ACC112 (cell line): ENCODE data around the gene HSCB.

ENCODE experiments used
- H2AFZ ChIP-seq: fragments of 200-600 bp; sonication (generic); one replicate; pipeline ENCODE4 v1.6.0; 2017; ENCODE audit warnings: antibody characterized with exemption, low read length; ENCODE audit not compliant: unreplicated experiment
- H3K27ac ChIP-seq: fragments of 200-600 bp; sonication (generic); 2 replicates; pipeline ENCODE4 v1.5.1; 2014; ENCODE audit warnings: low read depth, mild to moderate bottlenecking, antibody characterized with exemption, low read length, moderate library complexity
- H3K27me3 ChIP-seq: fragments of 200-600 bp; sonication (generic); 2 replicates; pipeline ENCODE4 v1.6.1; 2014; ENCODE audit warnings: mild to moderate bottlenecking, antibody characterized with exemption, low read length, moderate library complexity, mixed read lengths; ENCODE audit not compliant: insufficient read depth
- H3K36me3 ChIP-seq: fragments of 200-600 bp; sonication (generic); 2 replicates; pipeline ENCODE4 v1.6.1; 2016; ENCODE audit warnings: mild to moderate bottlenecking, antibody characterized with exemption, low read length, moderate library complexity, mixed read lengths; ENCODE audit not compliant: insufficient read depth
- H3K4me1 ChIP-seq: fragments of 200-600 bp; sonication (generic); one replicate; pipeline ENCODE4 v1.6.1; 2016; ENCODE audit warnings: low read length, mixed read lengths; ENCODE audit not compliant: insufficient read depth, unreplicated experiment, control insufficient read depth
- H3K4me3 ChIP-seq: fragments of 200-600 bp; sonication (generic); 2 replicates; pipeline ENCODE4 v1.5.1; 2014; ENCODE audit warnings: mild to moderate bottlenecking, low read depth, low read length
- H3K79me2 ChIP-seq: fragments of 200-600 bp; sonication (generic); one replicate; pipeline ENCODE4 v1.6.0; 2016; ENCODE audit warnings: low read length; ENCODE audit not compliant: control insufficient read depth, unreplicated experiment, insufficient read depth

HSCB gene

DNA sequence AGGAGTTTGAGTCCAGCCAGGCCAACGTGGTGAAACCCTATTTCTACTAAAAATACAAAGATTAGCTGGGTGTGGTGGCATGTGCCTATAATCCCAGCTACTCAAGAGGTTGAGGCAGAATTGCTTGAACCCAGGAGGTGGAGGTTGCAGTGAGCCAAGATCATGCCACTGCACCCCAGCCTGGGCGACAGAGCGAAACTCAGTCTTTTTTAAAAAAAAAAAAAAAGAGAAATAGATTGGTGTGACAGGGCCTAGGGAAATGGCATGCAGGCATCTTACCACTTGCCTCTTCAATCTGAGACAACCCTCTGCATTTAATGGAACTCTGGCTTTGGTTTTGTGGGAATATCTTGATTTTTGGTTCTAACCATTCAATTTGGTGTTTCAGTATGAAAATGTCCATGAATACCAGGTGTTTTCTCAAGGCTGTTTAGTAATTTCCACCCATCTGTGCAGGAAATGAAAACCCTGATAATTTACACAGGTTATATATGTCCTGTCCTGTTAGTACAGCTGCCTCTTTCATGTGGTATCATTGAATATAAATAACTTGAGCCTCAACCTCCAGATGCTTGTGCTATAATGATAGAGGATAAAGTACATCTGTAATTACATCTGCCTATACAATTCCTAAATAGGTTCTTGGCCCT, 50.1 kb downstream of the HSCB start:
- no peak overlapping the region for H3K27ac ChIP-seq
- H3K36me3 ChIP-seq: peaks cover 31% of the 10 kb centered on the region
- H3K4me1 ChIP-seq: peaks cover 6% of the 10 kb centered on the region
- H3K27me3 ChIP-seq: no peaks in the 10 kb centered on the region
- H3K4me3 ChIP-seq: no peak overlapping the region
- no peak overlapping the region for H2AFZ ChIP-seq
- H3K79me2 ChIP-seq: peaks cover 16% of the 10 kb centered on the region

DNA sequence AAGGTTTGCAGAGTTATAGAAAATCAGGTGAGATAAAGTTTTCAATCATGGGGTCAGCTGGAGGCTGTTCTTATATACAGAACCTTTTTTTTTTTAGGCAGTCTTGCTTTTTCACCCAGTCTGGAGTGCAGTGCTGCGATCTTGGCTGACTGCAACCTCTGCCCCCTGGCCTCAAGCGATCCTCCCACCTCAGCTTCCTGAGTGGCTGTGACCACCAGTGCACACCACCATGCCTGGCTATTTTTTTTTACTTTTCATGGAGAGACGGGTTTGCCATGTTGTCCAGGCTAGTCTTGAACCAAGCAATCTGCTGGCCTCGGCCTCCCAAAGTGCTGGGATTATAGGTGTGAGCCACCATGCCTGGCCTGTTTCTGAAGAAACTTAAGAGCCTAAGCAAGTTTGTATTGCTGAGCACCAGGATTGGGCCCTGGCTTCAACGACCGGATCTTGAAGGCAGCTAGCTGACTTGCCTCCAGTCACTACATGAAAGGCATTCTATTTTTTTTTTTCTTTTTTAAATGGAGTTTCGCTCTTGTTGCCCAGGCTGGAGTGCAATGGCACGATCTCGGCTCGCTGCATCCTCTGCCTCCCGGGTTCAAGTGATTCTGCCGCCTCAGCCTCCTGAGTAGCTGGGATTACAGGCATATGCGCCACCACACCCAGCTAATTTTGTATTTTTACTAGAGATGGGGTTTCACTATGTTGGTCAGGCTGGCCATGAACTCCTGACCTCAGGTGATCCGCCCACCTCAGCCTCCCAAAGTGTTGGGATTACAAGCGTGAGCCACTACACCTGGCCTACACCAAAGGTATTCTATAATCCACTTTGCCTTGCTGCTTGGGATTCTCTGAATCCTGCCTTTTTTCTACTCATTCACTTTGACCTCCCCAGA, 50.9 kb downstream of the HSCB start:
- Histone ChIP-seq H3K79me2 (peaks cover 22% of the 10 kb centered on the region), H3K27ac (no peak overlapping the region), H2AFZ (no peak overlapping the region), H3K4me1 (peaks cover 8% of the 10 kb centered on the region), H3K4me3 (no peak overlapping the region), H3K36me3 (peaks cover 31% of the 10 kb centered on the region), H3K27me3 (no peaks in the 10 kb centered on the region)

DNA sequence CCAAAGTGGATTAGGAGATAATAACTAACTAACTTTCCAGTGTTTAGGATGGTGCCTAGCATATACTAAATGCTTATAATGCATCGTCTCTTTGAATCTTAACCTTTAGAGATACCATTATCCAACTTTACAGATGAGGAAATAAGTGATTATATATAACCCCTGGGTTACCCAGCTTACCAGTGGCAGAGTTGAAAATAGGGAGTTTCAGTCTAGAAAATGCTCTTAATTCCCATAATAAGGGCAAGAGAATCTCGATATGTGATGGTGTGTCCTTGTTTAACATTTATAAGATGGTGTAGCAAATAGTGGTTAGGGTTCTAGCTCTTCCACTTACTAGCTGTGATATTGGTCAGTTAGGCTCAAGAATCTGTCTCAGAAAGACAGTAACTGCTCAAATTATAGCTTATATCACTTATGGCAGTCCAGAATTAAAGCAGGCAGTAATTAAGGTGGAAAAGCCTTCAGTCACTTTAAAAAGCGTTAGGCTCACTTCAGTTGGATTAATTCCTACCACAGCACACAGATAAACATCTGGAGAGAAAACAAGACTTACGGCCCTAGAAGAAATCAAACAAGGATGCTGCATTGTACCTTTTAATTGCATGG, 52.2 kb downstream of the HSCB start:
- H3K36me3 ChIP-seq: peaks cover 35% of the 10 kb centered on the region
- H3K79me2 ChIP-seq: peaks cover 31% of the 10 kb centered on the region
- no peaks in the 10 kb centered on the region for H3K27me3 ChIP-seq
- peaks cover 8% of the 10 kb centered on the region for H3K4me1 ChIP-seq
- no peak overlapping the region for H3K4me3 ChIP-seq
- no peak overlapping the region for H2AFZ ChIP-seq
- no peak overlapping the region; the same call in 1 of the 2 replicates for H3K27ac ChIP-seq

DNA sequence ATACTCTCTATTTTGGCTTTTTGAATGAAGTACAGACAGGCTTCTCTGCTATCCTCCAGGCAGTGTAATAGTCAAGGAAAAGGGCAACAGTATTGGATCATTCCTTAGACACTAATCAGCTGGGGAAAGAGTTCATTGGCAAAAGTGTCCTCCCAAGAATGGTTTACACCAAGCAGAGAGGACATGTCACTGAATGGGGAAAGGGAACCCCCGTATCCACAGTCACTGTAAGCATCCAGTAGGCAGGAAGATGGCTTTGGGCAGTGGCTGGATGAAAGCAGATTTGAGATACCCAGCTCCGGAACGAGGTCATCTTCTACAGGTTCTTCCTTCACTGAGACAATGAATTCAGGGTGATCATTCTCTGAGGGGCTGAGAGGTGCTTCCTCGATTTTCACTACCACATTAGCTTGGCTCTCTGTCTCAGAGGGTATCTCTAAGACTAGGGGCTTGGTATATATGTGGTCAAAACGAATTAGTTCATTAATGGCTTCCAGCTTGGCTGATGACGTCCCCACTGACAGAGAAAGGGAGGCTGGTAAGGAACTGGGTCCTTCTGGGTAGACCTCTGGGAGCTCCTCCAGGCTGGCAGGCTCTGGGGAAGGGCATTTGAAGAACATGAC, 53.3 kb downstream of the HSCB start:
- Histone ChIP-seq H3K36me3 (peaks cover 35% of the 10 kb centered on the region), H2AFZ (no peak overlapping the region), H3K4me1 (peaks cover 8% of the 10 kb centered on the region), H3K27ac (peak overlapping the region; percentile 26; the same call in 1 of the 2 replicates), H3K4me3 (no peak overlapping the region), H3K79me2 (peaks cover 42% of the 10 kb centered on the region), H3K27me3 (no peaks in the 10 kb centered on the region)

DNA sequence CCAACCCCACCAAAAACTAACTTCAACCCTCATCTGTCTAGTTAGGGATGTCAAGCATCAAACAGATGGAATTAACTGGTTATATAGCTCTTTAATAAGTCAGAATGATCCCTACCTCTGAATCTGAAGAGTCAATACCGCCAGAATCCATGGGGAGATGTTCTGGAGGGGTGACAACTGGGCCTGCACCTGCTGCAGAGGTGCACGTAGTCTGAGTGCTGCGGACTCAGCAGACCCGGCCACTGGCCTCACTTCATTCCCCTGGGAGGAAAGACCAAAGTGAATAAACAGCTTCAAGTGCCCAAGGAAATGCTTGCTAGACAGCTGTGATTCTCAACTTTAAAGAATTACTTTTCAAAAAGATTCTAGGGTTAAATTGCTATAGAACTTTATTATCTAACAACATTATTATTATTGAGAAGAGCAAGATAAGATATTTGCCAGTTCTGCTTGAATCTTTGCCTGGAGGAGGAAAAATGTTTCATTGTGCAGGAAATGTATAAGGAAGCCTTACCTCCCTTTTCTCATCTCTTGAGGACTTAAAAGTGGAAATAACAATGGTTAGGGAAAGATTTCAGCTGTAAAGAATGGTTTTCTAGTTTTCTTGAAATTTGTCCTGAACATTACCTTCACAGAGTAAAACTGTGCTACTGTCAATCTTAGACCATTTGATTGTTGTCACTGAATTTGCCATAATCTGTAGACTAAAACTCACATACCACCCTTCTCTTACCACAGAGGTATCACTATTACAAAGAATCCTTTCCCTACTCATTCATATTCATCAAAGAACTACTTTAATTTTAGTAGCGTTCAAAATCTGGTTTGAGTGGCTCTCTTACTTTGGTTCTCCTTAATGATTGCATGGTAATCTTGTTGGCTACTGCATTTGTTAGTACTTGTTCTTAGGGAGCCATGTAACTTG, 54.4 kb downstream of the HSCB start:
- H3K36me3 ChIP-seq: peaks cover 35% of the 10 kb centered on the region
- H3K79me2 ChIP-seq: peaks cover 49% of the 10 kb centered on the region
- peaks cover 8% of the 10 kb centered on the region for H3K4me1 ChIP-seq
- H3K27me3 ChIP-seq: no peaks in the 10 kb centered on the region
- no peak overlapping the region for H2AFZ ChIP-seq
- H3K4me3 ChIP-seq: no peak overlapping the region
- 0 out of 2 replicates have a peak overlapping the region, but pooled peaks have one; percentile 6 for H3K27ac ChIP-seq

DNA sequence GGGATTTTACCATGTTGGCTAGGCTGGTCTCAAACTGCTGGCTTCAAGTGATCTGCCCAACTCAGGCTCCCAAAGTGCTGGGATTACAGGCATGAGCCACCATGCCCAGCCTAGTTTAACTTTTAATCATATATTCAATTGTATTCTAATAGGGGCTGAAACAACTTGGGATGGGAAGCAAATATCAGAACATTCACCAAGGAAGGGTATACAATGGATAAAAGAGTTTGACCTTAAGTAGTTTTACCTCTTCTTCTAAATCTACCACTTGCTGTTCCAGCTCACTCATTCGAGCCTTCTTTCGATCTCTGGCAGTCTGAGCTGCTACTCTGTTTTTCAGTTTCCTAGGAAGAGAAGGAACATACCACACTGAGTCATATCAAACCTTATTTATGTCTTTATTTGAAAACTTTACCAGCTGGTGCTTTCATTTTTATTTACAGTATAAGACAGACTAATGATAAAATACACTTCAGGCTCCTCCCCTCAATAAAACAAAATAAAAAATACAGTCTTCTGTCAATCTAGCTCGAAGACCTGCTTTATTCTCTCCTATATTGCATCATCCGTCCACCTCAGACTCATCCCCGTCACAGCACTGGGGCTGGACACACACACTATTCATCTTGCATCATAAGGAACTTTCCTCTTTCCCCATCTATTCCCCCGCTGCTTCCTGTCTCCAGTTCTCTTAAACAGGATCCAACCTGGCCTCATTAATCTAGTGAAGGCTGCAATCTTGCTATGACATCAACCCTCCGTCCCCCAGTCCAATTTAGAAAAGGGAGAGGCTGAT, 57.2 kb downstream of the HSCB start:
- H3K27ac ChIP-seq: peak overlapping the region; percentile 95
- H3K4me1 ChIP-seq: peaks cover 18% of the 10 kb centered on the region
- H2AFZ ChIP-seq: no peak overlapping the region
- peak overlapping the region; percentile 78 for H3K4me3 ChIP-seq
- H3K79me2 ChIP-seq: peaks cover 57% of the 10 kb centered on the region
- H3K36me3 ChIP-seq: peaks cover 33% of the 10 kb centered on the region
- H3K27me3 ChIP-seq: no peaks in the 10 kb centered on the region

DNA sequence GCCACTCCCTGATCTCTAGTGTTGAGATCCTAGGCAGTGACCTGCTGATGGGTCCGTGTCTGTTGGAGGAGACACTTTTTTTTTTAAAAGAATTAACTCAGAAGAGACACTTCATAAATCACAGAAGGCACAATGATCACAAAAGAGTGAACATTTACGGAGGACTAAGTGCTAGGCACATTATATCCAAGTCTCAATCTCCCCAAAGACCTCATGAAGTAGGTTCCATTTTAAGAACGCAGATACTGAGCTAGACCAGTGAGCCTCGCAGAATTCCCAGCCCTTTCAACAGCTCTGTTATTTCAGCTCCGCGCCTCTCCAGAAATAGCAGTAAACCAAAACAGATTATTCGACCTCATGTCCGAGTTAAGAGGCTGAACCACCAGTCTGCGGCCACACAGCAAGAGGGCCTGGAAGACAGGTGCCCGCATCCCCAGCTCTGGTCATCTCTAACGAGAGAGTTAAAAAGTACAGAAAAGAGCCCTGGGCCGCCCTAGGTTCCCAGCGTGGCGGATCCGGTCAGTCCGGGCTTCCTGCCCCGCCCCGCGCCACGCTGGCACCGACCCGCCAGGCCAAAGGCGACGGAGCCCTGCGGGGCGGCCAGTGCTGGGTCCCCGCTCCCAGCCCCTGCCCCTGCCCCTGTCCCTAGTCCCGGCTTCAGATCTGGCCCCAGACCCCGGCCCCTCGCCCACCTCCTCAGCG, 57.9 kb downstream of the HSCB start:
- no peak overlapping the region for H2AFZ ChIP-seq
- peak overlapping the region; percentile 78 for H3K4me3 ChIP-seq
- H3K27me3 ChIP-seq: no peaks in the 10 kb centered on the region
- peaks cover 18% of the 10 kb centered on the region for H3K4me1 ChIP-seq
- peaks cover 25% of the 10 kb centered on the region for H3K36me3 ChIP-seq
- H3K79me2 ChIP-seq: peaks cover 57% of the 10 kb centered on the region
- H3K27ac ChIP-seq: peak overlapping the region; percentile 95

DNA sequence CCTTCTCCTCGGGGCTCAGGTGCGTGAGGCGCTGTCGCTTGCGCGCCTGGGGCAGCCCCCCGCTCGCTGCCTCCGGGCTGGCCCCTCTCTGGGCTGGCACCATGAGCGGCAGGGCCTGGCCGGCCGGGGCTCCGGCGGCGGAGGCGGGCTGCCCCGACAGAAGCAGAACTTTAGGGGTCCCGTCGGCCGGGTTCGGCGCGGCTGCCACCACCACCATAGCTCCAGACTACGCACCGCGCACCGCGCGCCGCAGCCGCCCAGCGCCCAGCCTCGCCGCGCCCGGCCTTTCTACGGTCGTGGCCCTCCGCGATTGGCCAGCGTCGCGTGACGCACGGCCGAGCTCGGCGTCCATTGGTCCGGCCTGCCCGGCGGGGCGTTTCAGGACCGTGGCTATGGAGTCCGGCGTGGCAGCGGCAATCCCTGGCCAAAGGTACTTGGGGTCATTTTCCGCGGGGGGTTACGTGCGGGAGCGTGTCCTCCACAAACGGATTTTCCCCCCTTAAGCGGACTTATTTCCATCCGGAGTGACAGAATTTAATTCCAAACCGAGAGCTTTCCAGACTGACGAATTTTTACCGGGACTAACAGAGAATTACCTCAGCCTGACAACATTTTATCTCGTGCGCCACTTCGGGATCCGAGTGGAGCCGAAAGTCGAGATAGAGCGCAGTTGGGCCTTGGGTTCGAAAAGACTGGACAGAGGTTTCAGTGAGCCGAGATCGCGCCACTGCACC, 58.6 kb downstream of the HSCB start, which contains the start of gene XBP1:
Gene XBP1, minus strand, starts transcription at position 262 of the 734 bp plus-strand sequence.
- H3K4me1 ChIP-seq: peaks cover 16% of the 10 kb centered on the region
- no peaks in the 10 kb centered on the region for H3K27me3 ChIP-seq
- H3K36me3 ChIP-seq: peaks cover 23% of the 10 kb centered on the region
- peak within 1 kb of the TSS; percentile 95 for H3K27ac ChIP-seq
- peak within 1 kb of the TSS; percentile 78 for H3K4me3 ChIP-seq
- H3K79me2 ChIP-seq: peaks cover 55% of the 10 kb centered on the region
- peak within 1 kb of the TSS; percentile 66 for H2AFZ ChIP-seq
